ENCODE results near the gene GRHL1.

DNA sequence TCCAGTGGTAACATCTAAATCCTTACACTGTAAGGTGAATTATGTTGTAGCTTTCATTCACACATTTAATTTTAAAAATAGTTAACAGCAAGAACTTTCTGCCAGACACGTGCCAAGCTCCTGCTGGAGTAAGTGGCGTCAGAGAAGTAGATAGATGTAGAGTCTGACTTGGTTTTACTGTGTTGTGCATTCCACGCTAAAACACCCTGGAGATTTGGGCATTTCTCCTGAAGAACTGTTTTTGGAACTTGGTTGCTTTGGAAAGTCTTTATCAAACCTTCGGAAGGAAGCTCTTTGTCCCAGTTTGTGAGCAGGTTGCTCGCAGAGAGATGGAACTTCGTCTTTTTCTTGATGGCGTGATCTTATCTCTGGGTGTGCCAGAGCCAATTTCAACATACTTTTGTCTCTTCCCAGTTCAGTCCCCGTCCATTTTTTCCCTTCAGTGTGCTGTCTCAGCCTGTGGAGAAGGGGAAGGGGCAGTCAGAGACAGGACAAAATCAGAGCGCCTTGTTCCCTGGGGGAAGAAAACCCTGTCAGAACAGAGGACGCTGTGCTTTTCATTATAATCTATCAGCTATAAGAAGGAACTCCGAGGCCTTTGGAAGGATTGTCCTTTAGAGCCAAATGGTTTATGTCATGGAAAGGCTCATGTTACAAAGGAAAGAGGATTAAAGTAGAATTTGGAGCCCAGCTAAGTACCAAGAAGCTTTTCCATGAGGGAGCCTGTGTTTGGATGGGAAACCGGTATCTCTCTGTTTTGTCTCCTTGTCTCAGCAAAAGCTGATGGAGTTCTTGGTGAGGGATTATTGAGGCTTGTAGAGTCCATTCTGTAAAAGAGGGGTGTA lies 18.9 kb downstream of the GRHL1 start:
- TF ChIP-seq GATA2 (IDR thresholded peaks at IDR 0.05; ENCODE audit: insufficient read depth, insufficient read length, low read depth, low read length) (no peak), POLR2AphosphoS5 (IDR thresholded peaks at IDR 0.05; ENCODE audit: insufficient read depth, low read depth, low read length) (no peak), POLR2A (IDR thresholded peaks at IDR 0.05; ENCODE audit: low read depth, low read length) (no peak), EZH2 (IDR thresholded peaks at IDR 0.05; ENCODE audit: borderline replicate concordance, low read depth, low read length, severe bottlenecking) (no peak), FOS (IDR thresholded peaks at IDR 0.05; ENCODE audit: borderline replicate concordance, insufficient read depth, low read length) (no peak), JUN (IDR thresholded peaks at IDR 0.05; ENCODE audit: borderline replicate concordance, insufficient read depth, insufficient read length, low read depth) (no peak)
- TF ChIP-seq, protein P1, sequence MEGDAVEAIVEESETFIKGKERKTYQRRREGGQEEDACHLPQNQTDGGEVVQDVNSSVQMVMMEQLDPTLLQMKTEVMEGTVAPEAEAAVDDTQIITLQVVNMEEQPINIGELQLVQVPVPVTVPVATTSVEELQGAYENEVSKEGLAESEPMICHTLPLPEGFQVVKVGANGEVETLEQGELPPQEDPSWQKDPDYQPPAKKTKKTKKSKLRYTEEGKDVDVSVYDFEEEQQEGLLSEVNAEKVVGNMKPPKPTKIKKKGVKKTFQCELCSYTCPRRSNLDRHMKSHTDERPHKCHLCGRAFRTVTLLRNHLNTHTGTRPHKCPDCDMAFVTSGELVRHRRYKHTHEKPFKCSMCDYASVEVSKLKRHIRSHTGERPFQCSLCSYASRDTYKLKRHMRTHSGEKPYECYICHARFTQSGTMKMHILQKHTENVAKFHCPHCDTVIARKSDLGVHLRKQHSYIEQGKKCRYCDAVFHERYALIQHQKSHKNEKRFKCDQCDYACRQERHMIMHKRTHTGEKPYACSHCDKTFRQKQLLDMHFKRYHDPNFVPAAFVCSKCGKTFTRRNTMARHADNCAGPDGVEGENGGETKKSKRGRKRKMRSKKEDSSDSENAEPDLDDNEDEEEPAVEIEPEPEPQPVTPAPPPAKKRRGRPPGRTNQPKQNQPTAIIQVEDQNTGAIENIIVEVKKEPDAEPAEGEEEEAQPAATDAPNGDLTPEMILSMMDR (IDR thresholded peaks at IDR 0.05; ENCODE audit: extremely low read depth in 1 of 2, insufficient read depth in 1 of 2, low read depth in 1 of 2, low read length in 2 of 2): no peak
- TF ChIP-seq, protein P2, sequence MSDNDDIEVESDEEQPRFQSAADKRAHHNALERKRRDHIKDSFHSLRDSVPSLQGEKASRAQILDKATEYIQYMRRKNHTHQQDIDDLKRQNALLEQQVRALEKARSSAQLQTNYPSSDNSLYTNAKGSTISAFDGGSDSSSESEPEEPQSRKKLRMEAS (IDR thresholded peaks at IDR 0.05; ENCODE audit: insufficient read depth, insufficient read length): no peak

All from endothelial cell of umbilical vein (primary cell).